Panc1 (cell line): ENCODE data around the gene PDXDC1. TPM values are rescaled to one million over a fixed set of nuclear protein-coding genes. Genes with fewer than 3 reads are reported as not detected.
"Not testable (repeated sequence)": the region's sequence is repeated elsewhere in the genome, so short reads cannot be mapped to it uniquely, and the experiment has no call there.

Source experiments
- ATAC-seq: fragments of 200-7000 bp; cut with Tn5 transposase; 2 replicates; pipeline ENCODE4 v1.9.1; 2020; ENCODE audit warnings: mild to moderate bottlenecking, moderate library complexity
- BruUV-seq: library from RNA; stranded (reverse); fragments of 400-500 nt; replicated peaks from 2 replicates; lab custom pipeline; 2021; lab: Mats Ljungman, UMichigan
- CTCF ChIA-PET: fragments of 300-600 bp; sonication (Branson Sonifier 250); formaldehyde crosslinking; loops from one replicate; lab custom pipeline; 2022; ENCODE audit warnings: antibody characterized with exemption; lab: Charles Lee
- POLR2A ChIA-PET: fragments of 300-600 bp; sonication (Branson Sonifier 250); formaldehyde crosslinking; loops from one replicate; lab custom pipeline; 2022; ENCODE audit warnings: antibody characterized with exemption; lab: Charles Lee
- DNase-seq: peaks from one replicate; pipeline ENCODE4 v3.0.0-alpha.2; 2010; ENCODE audit warnings: low read depth, low spot score
- H3K27ac ChIP-seq: 2 replicates; pipeline ENCODE4 v1.5.1; 2011; ENCODE audit warnings: mild to moderate bottlenecking, low read length, inconsistent platforms
- H3K27me3 ChIP-seq: fragments of 200-500 bp; sonication (Bioruptor generic); 2 replicates; pipeline ENCODE4 v1.6.0; 2014; ENCODE audit warnings: low read length, inconsistent platforms; ENCODE audit not compliant: control insufficient read depth, insufficient read depth
- H3K36me3 ChIP-seq: fragments of 200-500 bp; sonication (Bioruptor generic); 2 replicates; pipeline ENCODE4 v1.5.1; 2014; ENCODE audit warnings: inconsistent platforms, mild to moderate bottlenecking, low read length, moderate library complexity; ENCODE audit not compliant: control insufficient read depth, insufficient read depth
- H3K4me1 ChIP-seq: 2 replicates; pipeline ENCODE4 v1.5.1; 2011; ENCODE audit warnings: inconsistent platforms, mild to moderate bottlenecking, low read length, moderate library complexity; ENCODE audit not compliant: control insufficient read depth, insufficient read depth
- H3K4me3 ChIP-seq, 2 experiments: 2 replicates each; pipeline ENCODE4 v1.5.1; 2011 to 2012; ENCODE audit warnings: low read depth in 2 of 2, low read length in 2 of 2, mild to moderate bottlenecking in 2 of 2, inconsistent platforms in 1 of 2, moderate library complexity in 1 of 2
- H3K9me3 ChIP-seq: fragments of 200-500 bp; sonication (Bioruptor generic); 2 replicates; pipeline ENCODE4 v1.5.1; 2014; ENCODE audit warnings: low read depth, mild to moderate bottlenecking, inconsistent platforms, low read length, moderate library complexity; ENCODE audit not compliant: control insufficient read depth, insufficient read depth
- CTCF ChIP-seq: fragments of 450-650 bp; IDR thresholded peaks from 2 replicates; pipeline ENCODE4 v1.5.1; 2017; ENCODE audit warnings: mild to moderate bottlenecking
- POLR2AphosphoS5 ChIP-seq: IDR thresholded peaks from 2 replicates; pipeline ENCODE4 v1.6.1; 2012; ENCODE audit warnings: mild to moderate bottlenecking, low read depth, low read length, moderate library complexity
- REST ChIP-seq, 2 experiments: IDR thresholded peaks; 2 replicates each; pipeline ENCODE4 v1.6.1; 2011 to 2012; ENCODE audit warnings: low read depth in 2 of 2, control low read depth in 1 of 2, low read length in 1 of 2, mild to moderate bottlenecking in 1 of 2, moderate library complexity in 1 of 2; ENCODE audit not compliant: insufficient read depth in 1 of 2
- SIN3A ChIP-seq: IDR thresholded peaks from 2 replicates; pipeline ENCODE4 v1.6.1; 2012; ENCODE audit warnings: low read depth, mild to moderate bottlenecking, low read length, moderate library complexity, borderline replicate concordance; ENCODE audit not compliant: insufficient read depth
- TCF7L2 ChIP-seq: IDR thresholded peaks from 2 replicates; pipeline ENCODE4 v1.6.1; 2011; ENCODE audit warnings: mild to moderate bottlenecking, low read depth, low read length, inconsistent platforms
- in situ Hi-C: cut with HindIII; loops from 2 replicates; pipeline ENCODE4 v1.10.0; 2016; ENCODE audit warnings: low sequenced_read_pairs, low pct_unique_long_range_greater_than_20kb
- intact Hi-C: fragments of 100-400 bp; cut with micrococcal nuclease; formaldehyde crosslinking; loops from one replicate; pipeline ENCODE4 v1.10.0; 2022; ENCODE audit not compliant: unreplicated experiment
- total RNA-seq: library from RNA; stranded (reverse); gene quantifications from one replicate; pipeline ENCODE4 v1.2.1, GENCODE V29; 2021; ENCODE audit not compliant: unreplicated experiment

Gene PDXDC1
- total RNA-seq, 1 experiment from 2014 or later = 103 TPM

- CTCF ChIA-PET = no interaction called here
- ATAC-seq = no peak
Measured at GRCh38 chr16:15049581-15050180, 74.9 kb downstream of the PDXDC1 start.

GRCh38 chr16:15050440-15050839 is 75.6 kb downstream of the PDXDC1 start:
- ATAC-seq, intact Hi-C loops, H3K27ac ChIP-seq, H3K36me3 ChIP-seq, POLR2A ChIA-PET, BruUV-seq, H3K27me3 ChIP-seq, H3K9me3 ChIP-seq, CTCF ChIA-PET, H3K4me3 ChIP-seq, in situ Hi-C loops, DNase-seq: not testable (repeated sequence)
- peaks cover 10% of the 10 kb centered on the region; the same call in 1 of the 2 replicates for H3K4me1 ChIP-seq

More at GRCh38 chr16:15049581-15050180, 74.9 kb downstream of the PDXDC1 start:
- Histone ChIP-seq H3K27ac (no peak overlapping the region), H3K4me3 (no peak overlapping the region), H3K4me1 (peaks cover 7% of the 10 kb centered on the region; the same call in 1 of the 2 replicates), H3K27me3 (no peaks in the 10 kb centered on the region), H3K9me3 (no peaks in the 10 kb centered on the region), H3K36me3 (no peaks in the 10 kb centered on the region)
- TF ChIP-seq SIN3A (no peak), CTCF (no peak), REST (IDR thresholded peaks at IDR 0.05; ENCODE audit: insufficient read depth in 1 of 2, low read depth in 2 of 2, low read length in 1 of 2) (no peak), POLR2AphosphoS5 (no peak), TCF7L2 (no peak)
- BruUV-seq = no TSS peak
- in situ Hi-C loops (no loop called here), intact Hi-C loops (no loop called here)
- POLR2A ChIA-PET = no interaction called here
- DNase-seq = no peak

- ChIA-PET CTCF (no interaction called here), POLR2A (interaction anchor here (0.6 kb wide), 1 partner anchor 22 kb away, joined by 3 read pairs; no protein-coding TSS in a partner anchor)
- no peaks in the 10 kb centered on the region; the same call in 1 of the 2 replicates for H3K36me3 ChIP-seq
- intact Hi-C loops (no loop called here), in situ Hi-C loops (no loop called here)
- no peak overlapping the region for H3K27ac ChIP-seq
- DNase-seq (no peak), ATAC-seq (no peak)
- BruUV-seq = no TSS peak
- H3K9me3 ChIP-seq = no peaks in the 10 kb centered on the region
- TF ChIP-seq CTCF = no peak
- no peak for TF ChIP-seq TCF7L2
- TF ChIP-seq SIN3A = no peak
- no peak for TF ChIP-seq POLR2AphosphoS5
- TF ChIP-seq REST (IDR thresholded peaks at IDR 0.05; ENCODE audit: insufficient read depth in 1 of 2, low read depth in 2 of 2, low read length in 1 of 2) = no peak
- H3K4me3 ChIP-seq = no peak overlapping the region
- no peaks in the 10 kb centered on the region for H3K27me3 ChIP-seq
- peaks cover 11% of the 10 kb centered on the region; the same call in 1 of the 2 replicates for H3K4me1 ChIP-seq
Measured at GRCh38 chr16:15051387-15051951, 76.6 kb downstream of the PDXDC1 start.
